Aorta (tissue), 5 donors: ENCODE data around the gene CDH11. TPM values are rescaled to one million over a fixed set of nuclear protein-coding genes. Genes with fewer than 3 reads are reported as not detected.
A peak's percentile ranks its signal among the peaks of the same experiment; 100 is the strongest.

Source experiments
- ATAC-seq: fragments of 200-7000 bp; cut with Tn5 transposase; one replicate; pipeline ENCODE4 v1.9.1; 2022; ENCODE audit warnings: moderate library complexity; ENCODE audit not compliant: low FRiP score
- DNase-seq, 2 donors: peaks; one replicate each; pipeline ENCODE4 v3.0.0-alpha.2; 2020
- H3K27ac ChIP-seq, 2 donors: one replicate each; pipeline ENCODE4 v1.5.1; 2013; ENCODE audit warnings: low read length in 2 of 2, mild to moderate bottlenecking in 2 of 2, moderate library complexity in 2 of 2, control low read depth in 1 of 2, inconsistent platforms in 1 of 2, low read depth in 1 of 2
- H3K27me3 ChIP-seq, 2 donors: one replicate each; pipeline ENCODE4 v1.6.1; 2013; ENCODE audit warnings: control low read depth in 1 of 2, low read length in 1 of 2, mild to moderate bottlenecking in 1 of 2, moderate library complexity in 1 of 2; ENCODE audit not compliant: insufficient read depth in 2 of 2, control insufficient read depth in 1 of 2
- H3K36me3 ChIP-seq, 2 donors: one replicate each; pipeline ENCODE4 v1.6.1; 2013; ENCODE audit warnings: control low read depth in 1 of 2, low read length in 1 of 2, mild to moderate bottlenecking in 1 of 2; ENCODE audit not compliant: insufficient read depth in 2 of 2, control insufficient read depth in 1 of 2
- H3K4me1 ChIP-seq, 2 donors: one replicate each; pipeline ENCODE4 v1.6.1; 2013; ENCODE audit warnings: low read length in 2 of 2, control low read depth in 1 of 2, mild to moderate bottlenecking in 1 of 2, moderate library complexity in 1 of 2; ENCODE audit not compliant: insufficient read depth in 2 of 2, control insufficient read depth in 1 of 2
- H3K4me3 ChIP-seq, 2 donors: one replicate each; pipeline ENCODE4 v1.5.1; 2013; ENCODE audit warnings: low read length in 2 of 2, control low read depth in 1 of 2, mild to moderate bottlenecking in 1 of 2
- H3K9me3 ChIP-seq: one replicate; pipeline ENCODE4 v1.6.1; 2013; ENCODE audit warnings: mild to moderate bottlenecking, low read length; ENCODE audit not compliant: control insufficient read depth
- WGBS, 2 donors: extraction: QIAGEN DNeasy Blood & Tissue Kit; methylation state at CpG; one replicate each; pipeline ENCODE4 v1.1.7; 2013; 5-methylcytosine and 5-hydroxymethylcytosine counted together
- intact Hi-C, 2 donors: fragments of 100-400 bp; cut with DNase I; formaldehyde crosslinking; loops; one replicate each; pipeline versions ENCODE4 v1.14.2 to v1.15.0; 2022
- polyA plus RNA-seq, 2 donors: library from polyadenylated mRNA; stranded (reverse); fragments of 200-250 nt; gene quantifications; one replicate each; pipeline ENCODE4 v1.2.3, GENCODE V29; 2013
- total RNA-seq, 2 donors: library from RNA; stranded (reverse); fragmentation: NEBNext Ultra II Directional; extraction: Animal tissue kit (Norgen Biotek cat#: 25700); gene quantifications; one replicate each; pipeline ENCODE4 v1.2.1, GENCODE V29; 2021
- donor health status: healthy with polysubstance abuse.
- donor health status: Bipolar disorder and iron deficiency.
- donor health status: DM: no; HTN: no; CAD: no.
- donor health status: DM: no; HTN: no; CAD: no.
- donor health status: DM: yes; HTN: yes; CAD: no.

CDH11 gene
- total and polyA plus RNA-seq, 4 donors: 11.9 to 182 (median 51.9) TPM

DNA sequence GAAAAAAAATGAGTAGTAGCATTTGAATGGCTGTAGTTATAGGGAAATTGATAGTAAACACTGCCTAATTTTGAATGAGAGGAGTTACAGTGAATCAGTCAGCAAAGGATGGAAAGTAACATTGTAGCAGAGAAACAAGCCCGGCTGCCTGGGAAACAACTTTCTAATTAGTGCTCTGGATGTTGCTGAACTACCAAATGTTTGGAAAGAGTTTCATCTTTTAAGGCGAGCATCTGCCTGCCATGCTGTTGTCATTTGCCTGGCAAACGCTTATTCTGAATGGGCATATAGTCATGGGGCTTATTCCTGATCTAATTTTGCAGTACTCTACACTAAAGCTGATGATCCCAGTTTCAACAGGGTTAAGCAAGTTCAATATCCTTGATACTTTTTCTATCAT is 138.6 kb downstream of the CDH11 start:
- DNase-seq (no peak), ATAC-seq (no peak)
- Histone ChIP-seq H3K4me3 (no peak overlapping the region), H3K27me3 (no peaks in the 10 kb centered on the region), H3K36me3 (peaks cover 0 to 5% of the 10 kb centered on the region in 2 donors), H3K9me3 (no peaks in the 10 kb centered on the region), H3K4me1 (peaks cover 3 to 5% of the 10 kb centered on the region in 2 donors), H3K27ac (peak overlapping the region in 1 of 2 donors; percentile 67)
- intact Hi-C loops: no loop called here
- WGBS, 2 donors: 78 to 89% methylated on average over 3 of the region's 3 CpGs

GRCh38 chr16:64982581-64982980 is 139.3 kb downstream of the CDH11 start:
- intact Hi-C loops: no loop called here
- H3K27me3 ChIP-seq: no peaks in the 10 kb centered on the region
- WGBS, 2 donors: 88 to 95% methylated on average over 3 of the region's 3 CpGs
- peaks cover 3 to 5% of the 10 kb centered on the region in 2 donors for H3K4me1 ChIP-seq
- no peak overlapping the region for H3K4me3 ChIP-seq
- H3K9me3 ChIP-seq: no peaks in the 10 kb centered on the region
- no peak for DNase-seq
- ATAC-seq: no peak
- no peak overlapping the region for H3K27ac ChIP-seq
- peaks cover 0 to 2% of the 10 kb centered on the region in 2 donors for H3K36me3 ChIP-seq

DNA sequence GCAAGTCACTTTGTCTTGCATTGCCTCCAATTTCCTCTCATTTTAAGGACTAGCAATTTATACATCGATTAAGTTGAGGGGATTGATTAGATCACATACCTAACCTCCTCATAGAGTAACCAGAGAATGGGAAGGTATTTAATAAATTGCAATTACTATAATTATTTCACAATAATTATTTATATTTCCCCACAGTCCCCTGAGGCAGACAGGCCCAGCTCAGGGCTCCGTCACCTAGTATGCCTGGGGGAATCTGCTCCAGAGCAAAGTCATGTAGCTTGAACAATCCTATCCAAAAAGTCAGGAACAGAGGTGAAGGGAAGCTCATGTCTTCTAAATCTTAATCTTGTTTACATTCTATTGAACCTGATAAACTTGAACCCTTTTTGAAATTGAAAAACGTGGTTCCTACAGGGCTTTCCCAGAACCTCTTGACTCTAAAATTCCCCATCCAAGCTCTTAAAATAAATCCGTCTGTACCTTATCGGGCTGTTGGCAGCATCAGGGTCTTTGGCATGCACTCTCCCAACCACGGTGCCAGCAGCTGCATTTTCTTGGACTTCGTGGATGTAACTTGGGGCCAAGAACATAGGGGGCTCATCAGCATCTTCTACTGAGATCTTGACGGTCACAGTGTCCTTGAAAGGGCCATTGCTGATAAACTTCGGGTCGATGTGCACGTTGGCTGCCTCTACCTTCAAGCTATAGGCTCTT is 140.1 kb downstream of the CDH11 start:
- Histone ChIP-seq H3K27me3 (no peaks in the 10 kb centered on the region), H3K4me1 (peaks cover 3 to 5% of the 10 kb centered on the region in 2 donors), H3K9me3 (no peaks in the 10 kb centered on the region), H3K27ac (no peak overlapping the region), H3K4me3 (no peak overlapping the region), H3K36me3 (peaks cover 0 to 2% of the 10 kb centered on the region in 2 donors)
- peak in 1 of 2 donors; percentile 52 for DNase-seq
- 13 to 17% methylated on average over 11 of the region's 11 CpGs for WGBS, 2 donors
- no peak for ATAC-seq
- intact Hi-C loops: no loop called here

- no peaks in the 10 kb centered on the region for H3K27me3 ChIP-seq
- H3K4me1 ChIP-seq: peaks cover 0 to 5% of the 10 kb centered on the region in 2 donors
- no peaks in the 10 kb centered on the region for H3K9me3 ChIP-seq
- intact Hi-C loops: no loop called here
- no peak for ATAC-seq
- no peak overlapping the region for H3K27ac ChIP-seq
- H3K36me3 ChIP-seq: peaks cover 0 to 4% of the 10 kb centered on the region in 2 donors
- DNase-seq: no peak
- 88 to 90% methylated on average over 4 of the region's 4 CpGs for WGBS, 2 donors
- no peak overlapping the region for H3K4me3 ChIP-seq
Measured at GRCh38 chr16:64977206-64977920, 144.5 kb downstream of the CDH11 start.

DNA sequence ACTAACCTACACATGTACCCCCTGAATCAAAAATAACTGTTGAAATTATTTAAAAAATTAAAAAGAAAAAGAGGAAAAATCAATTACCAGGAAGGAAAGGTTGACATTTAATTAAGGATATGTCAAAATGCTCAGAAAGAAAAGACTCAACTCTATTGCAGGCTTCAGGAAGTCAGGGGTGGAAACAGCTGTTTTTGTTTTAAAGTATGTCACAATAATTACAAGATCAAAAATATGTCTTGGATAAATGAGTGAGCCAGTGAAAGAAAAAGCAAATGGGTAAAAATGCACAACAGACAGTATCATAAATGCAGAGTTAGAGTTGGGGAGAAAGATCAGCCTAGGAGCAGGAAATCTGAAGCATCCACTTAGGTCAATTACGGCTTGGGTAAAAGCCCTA is 146.0 kb downstream of the CDH11 start:
- no peaks in the 10 kb centered on the region for H3K9me3 ChIP-seq
- ATAC-seq: no peak
- no peak for DNase-seq
- no peak overlapping the region for H3K4me3 ChIP-seq
- H3K4me1 ChIP-seq: no peaks in the 10 kb centered on the region
- no peak overlapping the region for H3K27ac ChIP-seq
- H3K27me3 ChIP-seq: no peaks in the 10 kb centered on the region
- WGBS, 2 donors: 97 to 98% methylated on average over 1 of the region's 1 CpG
- intact Hi-C loops: no loop called here
- H3K36me3 ChIP-seq: peaks cover 3 to 10% of the 10 kb centered on the region in 2 donors

DNA sequence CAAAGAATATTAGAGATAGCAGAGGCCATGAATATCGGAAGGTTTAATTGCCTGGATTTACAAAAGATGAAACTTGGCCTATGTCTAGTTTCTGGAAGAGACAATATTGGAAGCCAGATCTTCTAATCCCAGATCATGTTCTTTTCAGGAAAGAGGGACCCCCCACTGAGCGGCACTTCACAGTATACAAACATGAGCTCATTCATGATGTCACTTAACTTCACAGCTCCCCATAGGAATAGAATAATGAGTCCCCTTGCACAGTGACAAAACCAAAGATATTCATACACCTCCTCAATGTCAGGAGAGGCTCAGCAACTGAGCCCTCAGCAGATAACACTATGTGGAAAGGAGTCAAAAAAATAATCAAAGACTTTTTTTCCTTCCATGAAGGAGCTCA is 147.5 kb downstream of the CDH11 start:
- no peaks in the 10 kb centered on the region for H3K9me3 ChIP-seq
- DNase-seq (no peak), ATAC-seq (no peak)
- H3K36me3 ChIP-seq: peaks cover 3 to 10% of the 10 kb centered on the region in 2 donors
- H3K27ac ChIP-seq: no peak overlapping the region
- no peak overlapping the region for H3K4me3 ChIP-seq
- H3K27me3 ChIP-seq: no peaks in the 10 kb centered on the region
- H3K4me1 ChIP-seq: no peaks in the 10 kb centered on the region
- intact Hi-C loops: no loop called here
- WGBS, 2 donors: 96 to 97% methylated on average over 2 of the region's 2 CpGs

- ATAC-seq: no peak
- WGBS, 2 donors: 45 to 90% methylated on average over 2 of the region's 2 CpGs
- no peak overlapping the region for H3K27ac ChIP-seq
- H3K4me1 ChIP-seq: no peaks in the 10 kb centered on the region
- DNase-seq: no peak
- no peaks in the 10 kb centered on the region for H3K9me3 ChIP-seq
- H3K4me3 ChIP-seq: no peak overlapping the region
- H3K36me3 ChIP-seq: peaks cover 3 to 10% of the 10 kb centered on the region in 2 donors
- no peaks in the 10 kb centered on the region for H3K27me3 ChIP-seq
- intact Hi-C loops: no loop called here
Measured at GRCh38 chr16:64973171-64973570, 148.7 kb downstream of the CDH11 start.

DNA sequence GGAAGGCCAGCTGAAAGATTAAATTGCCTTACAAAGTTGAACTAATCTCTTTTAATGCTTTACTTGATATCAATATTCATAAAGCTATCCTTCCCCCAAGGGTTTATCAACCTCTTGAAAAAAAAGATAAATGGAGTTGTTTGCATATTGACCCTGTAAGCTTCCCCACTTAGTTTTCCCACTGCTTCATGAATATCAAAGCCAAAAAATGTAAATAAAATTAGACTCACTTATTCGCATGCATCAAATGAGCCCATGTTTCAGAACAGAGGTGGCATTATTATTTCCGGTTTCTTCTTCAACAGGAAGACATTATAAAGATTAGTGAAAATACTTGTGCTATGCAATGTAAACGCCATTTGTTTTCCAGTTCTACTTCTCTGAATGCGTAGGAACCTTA is 150.7 kb downstream of the CDH11 start:
- no peaks in the 10 kb centered on the region for H3K4me1 ChIP-seq
- H3K4me3 ChIP-seq: no peak overlapping the region
- intact Hi-C loops: no loop called here
- DNase-seq (no peak), ATAC-seq (no peak)
- H3K36me3 ChIP-seq: peaks cover 3 to 10% of the 10 kb centered on the region in 2 donors
- H3K27me3 ChIP-seq: no peaks in the 10 kb centered on the region
- WGBS, 2 donors: 80 to 88% methylated on average over 4 of the region's 4 CpGs
- no peak overlapping the region for H3K27ac ChIP-seq
- H3K9me3 ChIP-seq: no peaks in the 10 kb centered on the region

GRCh38 chr16:64969221-64969620 is 152.6 kb downstream of the CDH11 start:
- H3K9me3 ChIP-seq: no peaks in the 10 kb centered on the region
- H3K36me3 ChIP-seq: peaks cover 3 to 10% of the 10 kb centered on the region in 2 donors
- no peak overlapping the region for H3K4me3 ChIP-seq
- no peak for ATAC-seq
- DNase-seq: no peak
- H3K27me3 ChIP-seq: no peaks in the 10 kb centered on the region
- H3K27ac ChIP-seq: no peak overlapping the region
- intact Hi-C loops: no loop called here
- WGBS, 2 donors: 66 to 79% methylated on average over 1 of the region's 1 CpG
- H3K4me1 ChIP-seq: no peaks in the 10 kb centered on the region
